Sigmoid colon (tissue), 7 donors: ENCODE data around the gene RASSF1. TPM values are rescaled to one million over a fixed set of nuclear protein-coding genes. Genes with fewer than 3 reads are reported as not detected.

Experiments
- DNase-seq: peaks from one replicate; pipeline ENCODE4 v3.0.0-alpha.2; 2019
- H3K27ac ChIP-seq, 4 donors: fragments of 200-600 bp; sonication (generic); one replicate each; pipeline ENCODE4 v1.5.1; 2016 to 2019; ENCODE audit warnings: mild to moderate bottlenecking in 1 of 4
- H3K27me3 ChIP-seq, 3 donors: fragments of 200-600 bp; sonication (generic); one replicate each; pipeline ENCODE4 v1.5.1; 2019; ENCODE audit warnings: mild to moderate bottlenecking in 1 of 3
- H3K36me3 ChIP-seq, 4 donors: fragments of 200-600 bp; sonication (generic); one replicate each; pipeline ENCODE4 v1.5.1; 2016 to 2019
- H3K4me1 ChIP-seq, 4 donors: fragments of 200-600 bp; sonication (generic); one replicate each; pipeline ENCODE4 v1.5.1; 2017 to 2019
- H3K4me3 ChIP-seq, 4 donors: fragments of 200-600 bp; sonication (generic); one replicate each; pipeline ENCODE4 v1.5.1; 2017 to 2019; ENCODE audit warnings: mild to moderate bottlenecking in 2 of 4, moderate library complexity in 1 of 4
- H3K9me3 ChIP-seq, 4 donors: fragments of 200-600 bp in 3 of 4; sonication (generic) in 3 of 4; one replicate each; pipeline versions ENCODE4 v1.5.1 to v1.6.1; 2013 to 2019
- CTCF ChIP-seq, 4 experiments: fragments of 450-650 bp in 3 of 4; fragments of 200-600 bp in 1 of 4; IDR thresholded peaks; one replicate each; pipeline ENCODE4 v1.5.1; 2016 to 2019; ENCODE audit warnings: antibody characterized with exemption in 4 of 4, mild to moderate bottlenecking in 3 of 4, moderate library complexity in 2 of 4
- EP300 ChIP-seq, 4 donors: sonication (generic); formaldehyde crosslinking; IDR thresholded peaks; one replicate each; pipeline ENCODE4 v1.6.1; 2017; ENCODE audit warnings: antibody characterized with exemption in 4 of 4
- POLR2A ChIP-seq, 2 donors: fragments of 450-650 bp; IDR thresholded peaks; one replicate each; pipeline ENCODE4 v1.6.1; 2016; ENCODE audit warnings: antibody characterized with exemption in 2 of 2, mild to moderate bottlenecking in 2 of 2, moderate library complexity in 2 of 2
- POLR2AphosphoS5 ChIP-seq, 4 donors: sonication (generic); formaldehyde crosslinking; IDR thresholded peaks; one replicate each; pipeline ENCODE4 v1.6.1; 2017; ENCODE audit warnings: antibody characterized with exemption in 4 of 4
- WGBS, 2 donors: extraction: QIAGEN DNeasy Blood & Tissue Kit; methylation state at CpG; one replicate each; pipeline ENCODE4 v1.1.7; 2013; 5-methylcytosine and 5-hydroxymethylcytosine counted together
- intact Hi-C: fragments of 100-400 bp; cut with DNase I; formaldehyde crosslinking; loops from one replicate; pipeline ENCODE4 v1.15.1; 2023
- polyA plus RNA-seq, 3 donors: library from polyadenylated mRNA; stranded (reverse); fragments of 200-250 nt; gene quantifications; one replicate each; pipeline ENCODE4 v1.2.3, GENCODE V29; 2013
- total RNA-seq, 4 donors: library from RNA; depleted of rRNA; stranded (reverse); fragments of >200 nt; gene quantifications; one replicate each; pipeline ENCODE4 v1.1.0, GENCODE V29; 2016
- donor health status: healthy with polysubstance abuse.
- donor health status: Bipolar disorder and iron deficiency.
- donor health status: healthy.

The RASSF1 gene
- total and polyA plus RNA-seq, 7 donors, result 16.4 to 41.7 (median 27.7) TPM

- peak overlapping the region; percentile 58 to 84 (median 75) for H3K4me3 ChIP-seq
- no peak for DNase-seq
- intact Hi-C loops, result loop anchor here (2.0 to 10.0 kb wide), 3 partner anchors 21 to 1065 kb away; partner anchors contain the start of genes GNAT1, HYAL3, MANF and NAA80
- H3K27me3 ChIP-seq, result no peaks in the 10 kb centered on the region
- peaks cover 0 to 66% (median 59%) of the 10 kb centered on the region in 4 donors for H3K4me1 ChIP-seq
- H3K9me3 ChIP-seq, result no peaks in the 10 kb centered on the region
- 84 to 87% methylated on average over 29 of the region's 29 CpGs for WGBS, 2 donors
- peak overlapping the region; percentile 88 to 92 (median 92) for H3K27ac ChIP-seq
- TF ChIP-seq CTCF (IDR thresholded peaks at IDR 0.05) (no peak), POLR2AphosphoS5 (IDR thresholded peaks at IDR 0.05) (no peak), POLR2A (IDR thresholded peaks at IDR 0.05) (no peak), EP300 (IDR thresholded peaks at IDR 0.05) (no peak)
- peaks cover 0 to 48% (median 6%) of the 10 kb centered on the region in 4 donors for H3K36me3 ChIP-seq
Measured at GRCh38 chr3:50319894-50320625, 20.6 kb downstream of the RASSF1 start.

- peaks cover 0 to 45% (median 6%) of the 10 kb centered on the region in 4 donors for H3K36me3 ChIP-seq
- no peak for TF ChIP-seq POLR2A (IDR thresholded peaks at IDR 0.05)
- TF ChIP-seq CTCF (IDR thresholded peaks at IDR 0.05), result no peak
- TF ChIP-seq EP300 (IDR thresholded peaks at IDR 0.05), result no peak
- TF ChIP-seq POLR2AphosphoS5 (IDR thresholded peaks at IDR 0.05), result no peak
- 90 to 91% methylated on average over 16 of the region's 16 CpGs for WGBS, 2 donors
- peaks cover 0 to 61% (median 55%) of the 10 kb centered on the region in 4 donors for H3K4me1 ChIP-seq
- intact Hi-C loops, result no loop called here
- DNase-seq, result no peak
- H3K4me3 ChIP-seq, result peak overlapping the region in 2 of 4 donors; percentile 72 to 84
- no peaks in the 10 kb centered on the region for H3K9me3 ChIP-seq
- no peaks in the 10 kb centered on the region for H3K27me3 ChIP-seq
- H3K27ac ChIP-seq, result peak overlapping the region in 3 of 4 donors; percentile 13 to 92 (median 30)
Measured at GRCh38 chr3:50319181-50319893, 21.3 kb downstream of the RASSF1 start.

- Histone ChIP-seq H3K4me3 (no peak overlapping the region), H3K4me1 (peaks cover 0 to 56% (median 52%) of the 10 kb centered on the region in 4 donors), H3K36me3 (peaks cover 0 to 45% (median 6%) of the 10 kb centered on the region in 4 donors), H3K9me3 (no peaks in the 10 kb centered on the region), H3K27me3 (no peaks in the 10 kb centered on the region), H3K27ac (peak overlapping the region in 2 of 4 donors; percentile 13 to 30)
- intact Hi-C loops, result no loop called here
- TF ChIP-seq POLR2AphosphoS5 (IDR thresholded peaks at IDR 0.05), result no peak
- no peak for TF ChIP-seq EP300 (IDR thresholded peaks at IDR 0.05)
- no peak for TF ChIP-seq CTCF (IDR thresholded peaks at IDR 0.05)
- no peak for TF ChIP-seq POLR2A (IDR thresholded peaks at IDR 0.05)
- no peak for DNase-seq
- 73 to 75% methylated on average over 10 of the region's 10 CpGs for WGBS, 2 donors
Measured at GRCh38 chr3:50318615-50319014, 22.0 kb downstream of the RASSF1 start.

- peaks cover 0 to 45% (median 6%) of the 10 kb centered on the region in 4 donors for H3K36me3 ChIP-seq
- TF ChIP-seq POLR2A (IDR thresholded peaks at IDR 0.05), result no peak
- no peak for TF ChIP-seq EP300 (IDR thresholded peaks at IDR 0.05)
- no peak for TF ChIP-seq CTCF (IDR thresholded peaks at IDR 0.05)
- no peak for TF ChIP-seq POLR2AphosphoS5 (IDR thresholded peaks at IDR 0.05)
- no peaks in the 10 kb centered on the region for H3K9me3 ChIP-seq
- intact Hi-C loops, result no loop called here
- peak overlapping the region in 2 of 4 donors; percentile 31 to 45 for H3K27ac ChIP-seq
- H3K4me1 ChIP-seq, result peaks cover 0 to 56% (median 52%) of the 10 kb centered on the region in 4 donors
- 82 to 85% methylated on average over 11 of the region's 11 CpGs for WGBS, 2 donors
- DNase-seq, result no peak
- H3K27me3 ChIP-seq, result no peaks in the 10 kb centered on the region
- H3K4me3 ChIP-seq, result no peak overlapping the region
Measured at GRCh38 chr3:50318163-50318562, 22.5 kb downstream of the RASSF1 start.
